A204.1 (cell line): ENCODE measurements around the gene PTPRCAP.

Experiments used
- FAIRE-seq: peaks from 2 replicates; lab custom pipeline; 2012; peaks lifted over from hg19 to GRCh38; lab: Jason Lieb, UNC

PTPRCAP gene

DNA sequence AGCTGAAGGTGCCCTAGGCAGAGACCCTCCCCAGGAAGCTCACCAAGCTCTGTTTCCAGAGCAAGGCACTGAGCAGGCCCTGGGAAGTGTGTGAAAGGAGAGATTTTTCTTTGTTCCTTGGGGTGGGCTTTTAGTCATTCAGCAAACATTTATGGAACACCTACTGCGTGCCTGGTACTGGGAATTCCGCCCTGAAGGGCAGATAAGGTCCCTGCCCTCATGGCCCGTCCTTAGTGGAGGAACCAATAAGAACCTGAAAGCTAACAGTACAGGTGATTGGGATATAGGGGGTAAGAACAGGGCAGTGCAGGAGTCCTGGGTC, 27.7 kb upstream of the PTPRCAP start:
- FAIRE-seq, result no peak

DNA sequence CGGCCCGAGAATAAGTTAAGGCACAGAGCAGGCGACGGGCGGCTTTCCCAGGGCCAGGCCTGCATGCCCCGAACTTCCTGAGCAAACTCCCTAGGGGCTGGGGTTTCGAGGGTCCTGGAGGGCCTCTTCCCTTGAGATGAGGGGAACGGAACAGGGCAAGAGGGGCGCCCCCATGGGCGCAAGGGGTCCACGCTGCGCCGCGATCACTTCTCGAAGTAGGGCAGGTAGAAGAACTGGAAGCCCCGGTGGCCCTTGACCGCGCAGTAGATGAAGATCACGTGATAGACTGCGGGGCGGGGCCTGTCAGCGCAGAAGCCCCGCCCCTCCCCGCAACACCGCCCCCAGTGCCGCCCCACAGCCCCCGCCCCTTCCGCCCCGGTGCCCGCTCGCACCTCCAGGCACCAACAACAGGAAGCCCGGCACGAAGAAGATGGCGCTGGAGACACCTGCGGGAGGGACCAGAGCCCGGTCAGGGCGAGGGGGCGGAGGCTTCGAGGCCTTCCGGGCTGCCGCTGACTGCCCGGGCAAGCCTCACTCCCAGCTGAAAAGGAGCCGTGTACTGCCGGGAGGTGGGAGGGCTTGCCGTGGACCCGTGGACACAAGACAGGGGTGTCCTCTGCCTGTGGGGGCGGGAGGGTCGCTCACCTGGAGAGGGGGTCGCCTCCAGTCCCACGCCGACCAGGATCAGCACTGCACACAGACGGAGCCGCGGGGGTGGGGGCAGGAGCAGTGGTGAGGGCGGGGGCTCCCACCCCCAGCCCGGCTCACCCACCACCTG, 27.1 kb upstream of the PTPRCAP start:
- FAIRE-seq, result no peak

DNA sequence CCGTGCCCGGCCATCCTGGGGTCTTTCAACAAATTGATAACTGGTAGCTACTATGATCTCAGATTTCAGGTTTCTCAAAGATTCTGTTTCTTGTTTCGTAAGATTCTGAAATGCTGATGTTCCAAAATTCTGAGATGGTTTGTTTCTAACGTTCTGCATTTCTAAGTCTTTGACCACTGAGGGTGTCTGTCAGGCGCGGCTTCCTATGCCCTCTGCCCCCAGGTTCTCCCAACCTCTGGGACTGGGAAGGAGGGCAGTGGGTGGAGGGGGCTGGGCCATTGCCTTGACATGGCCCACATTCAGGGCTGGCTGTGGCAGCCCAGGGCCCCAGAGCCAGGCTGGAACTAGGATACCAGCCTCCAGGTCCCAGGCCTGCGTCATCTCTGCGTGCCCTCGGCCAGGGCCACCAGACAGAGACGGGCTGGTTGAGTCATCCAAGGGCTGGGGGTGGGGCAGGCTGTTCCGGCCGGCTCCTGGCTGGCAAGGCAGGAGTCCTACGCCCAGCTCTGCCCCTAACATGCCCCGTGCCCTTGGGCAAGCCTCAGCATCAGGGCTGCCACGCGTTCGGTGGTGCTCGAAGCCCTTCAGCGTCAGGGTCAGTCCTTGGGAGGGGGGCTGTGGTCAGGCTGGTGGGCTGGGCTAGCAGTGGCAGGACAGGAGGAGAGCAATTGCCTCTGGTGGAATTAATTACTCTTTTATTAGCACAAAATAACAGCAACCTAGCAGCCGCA, 26.4 kb upstream of the PTPRCAP start:
- FAIRE-seq, result no peak

DNA sequence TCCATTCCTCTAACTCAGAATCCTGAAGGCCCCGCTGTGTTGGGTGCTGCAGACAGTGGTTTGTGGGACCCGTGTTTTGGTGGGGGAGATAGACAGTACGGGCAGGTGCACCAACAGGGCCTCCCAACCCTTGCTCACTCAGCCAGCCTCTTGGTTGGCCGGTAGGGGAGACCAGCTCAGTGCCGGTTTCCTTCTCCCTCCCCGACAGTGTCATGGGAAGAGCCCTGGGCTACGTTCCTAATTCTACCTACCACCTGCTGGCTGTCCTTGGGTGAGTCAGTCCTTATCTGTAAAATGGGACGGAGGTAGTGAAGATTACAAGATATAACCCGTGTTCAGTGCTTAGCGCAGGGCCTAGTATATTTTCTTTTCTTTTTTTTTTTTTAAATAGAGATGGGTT, 25.7 kb upstream of the PTPRCAP start:
- FAIRE-seq, result no peak

DNA sequence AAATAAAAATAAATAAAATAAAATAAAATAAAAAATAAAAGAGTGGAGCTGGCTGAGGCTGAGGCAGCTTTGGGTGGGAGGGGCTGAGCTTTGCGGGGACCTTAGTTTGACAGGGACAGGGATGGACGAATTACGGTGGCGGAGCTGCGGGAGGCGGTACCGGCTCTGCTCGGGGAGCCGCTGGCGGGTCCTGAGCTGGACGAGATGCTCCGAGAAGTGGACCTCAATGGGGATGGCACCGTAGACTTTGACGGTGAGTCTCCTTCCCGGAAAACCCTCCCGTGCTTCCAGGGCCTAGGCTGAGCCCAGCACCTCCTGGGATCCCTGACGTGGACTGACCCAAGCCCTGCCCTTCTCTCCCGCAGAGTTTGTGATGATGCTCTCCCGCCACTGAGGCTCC, 20.8 kb upstream of the PTPRCAP start:
- FAIRE-seq, result no peak

DNA sequence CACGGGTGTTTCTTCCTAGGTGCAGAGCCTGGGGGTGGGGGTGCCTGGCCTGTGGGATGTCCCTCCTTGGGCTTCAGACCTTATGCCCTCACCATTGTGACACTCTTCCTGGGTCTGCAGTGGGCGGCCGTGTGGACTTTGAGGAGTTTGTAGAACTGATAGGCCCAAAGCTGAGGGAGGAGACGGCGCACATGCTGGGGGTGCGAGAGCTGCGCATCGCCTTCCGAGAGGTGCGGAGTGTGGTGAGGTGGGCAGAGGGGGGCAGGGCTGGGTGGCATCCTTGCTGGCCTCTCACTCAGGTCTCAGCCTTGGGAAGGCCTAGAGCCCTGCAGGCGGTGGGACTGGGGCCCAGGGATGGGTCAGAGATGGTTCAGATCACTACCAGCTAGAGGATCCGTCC, 20.0 kb upstream of the PTPRCAP start:
- no peak for FAIRE-seq

DNA sequence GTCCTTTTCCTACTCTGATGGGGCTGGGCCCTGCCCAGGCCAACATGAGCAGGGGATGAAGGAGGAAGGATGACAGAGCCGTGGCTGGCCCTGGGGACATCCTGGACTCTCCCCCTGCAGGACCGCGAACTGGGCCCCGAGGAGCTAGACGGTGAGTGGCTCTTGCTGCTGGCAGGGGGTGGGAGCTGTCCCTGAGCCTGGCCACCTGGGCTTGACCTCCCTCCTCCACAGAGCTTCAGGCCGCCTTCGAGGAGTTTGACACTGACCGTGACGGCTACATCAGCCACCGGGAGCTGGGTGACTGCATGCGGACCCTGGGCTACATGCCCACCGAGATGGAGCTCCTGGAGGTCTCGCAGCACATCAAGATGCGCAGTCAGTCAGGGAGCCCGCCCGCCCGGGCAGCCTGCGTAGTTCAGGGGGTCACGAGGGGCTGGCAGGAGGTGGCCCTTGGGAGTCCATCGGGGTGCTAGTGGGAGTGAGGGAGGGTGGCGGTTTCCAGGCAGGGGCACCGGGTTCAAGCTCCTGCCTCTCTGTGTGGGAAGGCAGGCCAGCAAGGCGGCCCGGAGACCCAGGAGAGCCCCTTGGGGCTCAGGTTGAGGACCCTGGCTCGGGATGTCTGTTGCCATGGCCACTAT, 18.7 kb upstream of the PTPRCAP start:
- FAIRE-seq, result no peak

DNA sequence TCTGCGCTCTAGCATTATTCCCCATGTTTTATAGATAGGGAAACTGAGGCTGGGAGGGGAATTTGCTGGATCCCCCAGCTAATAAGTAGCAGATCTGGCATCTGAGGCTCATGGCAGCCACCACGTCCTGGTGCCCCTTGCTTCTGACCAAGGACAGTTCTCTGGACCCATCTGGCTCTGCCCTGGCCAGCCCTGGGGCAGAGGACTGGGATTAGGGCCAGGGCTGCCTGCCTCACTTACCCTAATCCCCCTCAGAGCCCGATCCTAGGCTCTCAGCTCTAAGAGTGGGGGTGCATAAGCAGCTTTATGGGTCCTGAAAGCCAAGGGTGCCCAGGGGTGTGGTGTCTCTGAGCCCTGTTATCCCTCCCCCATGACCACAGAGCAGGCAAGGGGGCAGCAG, 17.6 kb upstream of the PTPRCAP start, which contains the start of gene CABP4:
TSS of gene CABP4 (plus strand) at position 301 of the 400 bp plus-strand sequence. CDS start at position 371, 70 bp downstream.
- FAIRE-seq, result no peak

DNA sequence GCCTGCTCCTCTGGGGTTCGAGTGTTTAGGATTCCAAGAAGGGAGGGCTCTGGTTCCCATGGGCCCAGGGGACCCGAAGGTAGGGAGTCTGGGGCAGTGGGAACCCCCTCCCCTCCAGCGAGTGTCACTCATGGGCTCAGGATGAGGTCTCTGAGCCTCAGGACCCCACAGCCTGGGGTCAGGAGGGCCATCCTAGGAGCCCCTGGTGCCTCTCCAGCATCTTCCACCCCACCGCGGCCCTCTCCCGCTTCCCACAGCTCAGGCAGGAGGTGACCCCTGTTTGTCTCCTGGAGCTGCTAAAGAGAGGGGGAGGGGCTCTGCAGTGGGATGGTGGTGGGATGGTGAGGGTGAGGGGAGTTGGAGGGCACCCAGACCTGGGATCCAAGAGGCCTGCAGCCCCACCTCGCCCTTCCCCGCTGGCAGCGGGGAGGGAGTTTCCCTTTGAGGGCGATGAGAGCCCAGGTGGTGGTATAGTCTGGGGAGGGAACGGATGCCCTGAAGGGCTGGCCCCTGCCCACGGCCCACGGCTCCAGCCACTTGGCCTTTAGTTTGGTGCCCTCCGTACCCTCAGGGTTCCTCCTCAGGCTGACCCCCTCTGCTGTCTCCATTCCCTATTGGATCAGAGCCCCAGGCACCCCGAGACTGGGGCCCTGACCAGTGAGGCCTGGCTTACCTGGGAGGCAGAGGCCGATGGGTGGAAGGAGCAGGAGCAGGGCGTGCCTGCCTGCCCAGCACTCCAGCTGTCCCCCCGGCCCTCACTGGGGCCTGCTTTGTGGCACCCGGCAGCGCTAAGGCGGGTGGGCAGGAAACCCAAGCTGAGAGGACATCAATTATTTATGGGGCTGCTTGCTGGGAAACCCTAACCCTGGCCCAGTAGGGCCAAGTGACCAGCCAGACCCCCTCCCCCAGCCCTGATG, 16.6 kb upstream of the PTPRCAP start:
- FAIRE-seq, result no peak

DNA sequence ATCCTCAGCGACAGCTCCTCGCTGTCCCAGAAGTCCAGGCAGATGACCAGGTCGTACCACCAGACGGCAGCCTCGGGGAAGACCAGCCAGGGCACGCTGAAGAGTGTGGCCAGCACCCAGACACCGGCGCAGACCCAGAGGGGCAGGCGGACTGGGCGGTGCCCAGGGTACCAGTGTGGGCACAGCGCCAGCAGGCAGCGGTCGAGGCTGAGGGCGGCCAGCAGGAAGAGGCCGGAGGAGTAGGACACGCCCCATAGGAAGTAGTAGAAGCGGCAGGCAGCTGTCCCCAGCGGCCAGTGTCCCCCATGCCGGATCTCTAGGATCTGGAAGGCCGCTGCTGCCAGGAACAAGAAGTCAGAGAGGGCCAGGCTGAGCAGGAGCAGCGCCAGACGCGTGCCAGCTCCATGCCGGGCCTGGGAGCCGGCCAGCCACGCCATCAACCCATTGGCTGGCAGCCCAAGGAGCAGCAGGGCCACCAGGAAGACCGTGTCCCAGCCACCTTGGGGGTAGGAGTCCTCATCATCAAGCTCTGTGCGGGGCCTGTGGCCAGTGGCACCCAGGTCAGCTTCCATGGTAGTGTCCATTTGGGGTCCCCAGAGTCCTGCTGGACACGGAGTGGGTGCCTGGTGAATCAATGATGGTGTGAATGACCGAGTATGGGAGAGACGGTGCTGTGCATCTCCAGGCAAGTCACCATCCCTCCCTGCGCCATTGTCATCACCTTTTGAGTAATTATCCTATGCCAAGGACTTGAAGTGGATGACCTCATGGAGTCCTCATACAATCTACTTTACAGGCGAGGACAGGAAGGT, 14.9 kb upstream of the PTPRCAP start, which contains the start of gene GPR152:
TSS of gene GPR152 (minus strand) at position 589 of the 812 bp plus-strand sequence. CDS start at position 584, 5 bp downstream.
- no peak for FAIRE-seq

DNA sequence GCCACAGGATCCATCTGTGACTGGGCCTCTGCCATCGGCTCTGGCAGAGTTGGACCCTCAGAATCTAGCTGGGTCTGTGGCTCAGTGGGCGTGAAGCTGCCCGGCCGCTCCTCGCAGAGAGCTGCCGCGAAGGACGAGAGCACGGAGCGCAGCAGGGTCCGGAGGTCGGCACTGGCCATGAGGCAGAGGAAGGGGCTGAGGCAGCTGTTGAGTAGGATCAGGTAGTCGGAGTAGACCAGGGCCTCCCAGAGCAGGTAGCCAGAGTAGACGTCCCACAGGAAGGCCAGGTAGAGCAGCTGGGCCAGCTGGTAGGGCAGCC, 14.1 kb upstream of the PTPRCAP start:
- no peak for FAIRE-seq

DNA sequence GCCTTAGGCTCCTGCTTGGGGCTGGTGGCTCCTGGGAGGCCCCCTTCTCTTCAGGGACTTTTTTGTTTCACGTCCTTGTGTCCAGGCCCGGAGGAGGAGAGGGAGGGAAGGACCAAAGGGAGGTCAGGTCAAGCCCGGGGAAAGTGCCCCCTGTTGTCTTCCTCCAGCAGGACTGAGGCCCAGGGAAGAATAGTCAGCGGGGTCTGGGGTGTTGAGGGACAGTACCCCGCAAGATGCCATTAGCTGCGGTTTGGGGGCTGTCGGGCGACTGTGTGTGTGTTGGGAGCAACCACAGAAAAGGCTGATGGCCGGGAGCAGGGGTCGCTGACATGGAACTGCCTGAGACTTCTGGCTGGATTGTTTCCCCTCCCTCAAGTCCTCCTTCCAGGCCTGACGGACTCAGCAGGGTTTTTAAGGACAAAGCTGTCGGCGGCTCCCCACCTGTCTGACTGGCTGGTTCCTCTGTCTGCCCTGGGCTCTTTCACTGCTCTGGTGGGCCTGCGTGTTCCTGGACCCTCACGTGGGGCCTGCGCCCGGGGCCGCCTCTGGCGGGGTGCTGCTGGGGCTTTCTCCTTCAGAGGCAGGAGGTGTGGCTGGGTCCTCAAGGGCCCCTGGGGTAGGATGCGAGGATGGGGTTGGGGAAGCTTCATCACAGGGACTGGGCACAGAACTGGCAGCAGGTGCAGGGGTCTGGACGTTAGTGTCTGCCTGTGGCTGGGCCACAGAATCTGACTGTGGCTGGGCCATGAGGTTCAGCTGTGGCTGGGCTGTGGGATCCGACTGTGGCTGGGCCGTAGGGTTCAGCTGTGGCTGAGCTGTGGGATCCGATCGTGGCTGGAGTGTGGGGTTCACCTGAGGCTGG, 13.5 kb upstream of the PTPRCAP start:
- FAIRE-seq, result no peak

DNA sequence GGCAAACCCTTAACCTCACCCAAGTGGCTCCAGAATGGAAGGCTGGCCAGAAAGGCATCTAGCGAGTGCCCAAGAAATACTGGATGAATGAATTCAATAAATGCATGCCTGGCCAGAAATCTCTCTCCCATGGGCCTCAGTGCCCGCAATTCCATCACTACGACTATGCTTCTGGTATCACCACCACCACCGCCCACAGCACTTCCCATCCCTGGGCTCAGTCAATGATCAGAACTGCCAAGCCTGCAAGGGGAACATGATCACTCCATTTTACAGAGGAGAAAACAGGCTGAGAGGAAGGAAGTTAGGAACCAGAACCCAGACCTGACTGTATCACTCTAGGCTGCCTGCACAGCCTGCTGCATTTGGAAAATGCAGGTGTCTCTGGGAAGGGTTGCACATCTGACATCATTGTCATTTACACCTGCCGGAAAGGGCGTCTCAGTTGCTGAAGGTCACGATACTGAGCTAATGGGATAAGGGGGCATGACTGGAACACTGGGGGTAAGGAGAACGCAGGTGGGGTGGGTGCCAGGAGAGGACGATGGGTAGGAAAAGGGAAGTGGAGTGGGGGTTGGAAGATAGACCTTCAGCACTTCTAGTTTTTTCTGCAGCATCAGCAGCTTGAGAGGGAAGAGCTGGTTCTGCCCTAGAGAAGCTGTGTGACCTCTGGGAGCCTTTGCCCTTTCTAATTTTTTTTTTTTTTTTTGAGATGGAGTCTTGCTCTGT, 11.8 kb upstream of the PTPRCAP start:
- no peak for FAIRE-seq

DNA sequence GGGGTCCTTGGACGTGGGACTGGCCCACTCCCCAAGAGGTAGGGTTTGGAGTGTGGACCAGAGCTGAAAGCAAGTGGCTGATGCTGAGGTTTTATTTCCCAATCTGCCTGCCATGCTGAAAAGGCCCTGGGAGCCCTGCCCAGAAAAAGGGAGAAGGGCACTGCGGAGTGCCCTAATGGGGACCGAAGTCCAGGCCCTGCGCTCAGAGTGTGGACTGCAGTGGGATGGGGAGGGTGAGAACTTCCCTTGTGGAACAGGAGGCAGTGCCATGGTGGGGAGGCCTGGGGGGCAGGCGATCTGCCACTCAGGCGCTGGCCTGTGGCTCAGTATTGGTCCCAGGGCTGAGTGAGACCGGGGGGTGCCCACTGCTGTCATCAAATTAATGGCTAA, 10.7 kb upstream of the PTPRCAP start:
- FAIRE-seq, result no peak

DNA sequence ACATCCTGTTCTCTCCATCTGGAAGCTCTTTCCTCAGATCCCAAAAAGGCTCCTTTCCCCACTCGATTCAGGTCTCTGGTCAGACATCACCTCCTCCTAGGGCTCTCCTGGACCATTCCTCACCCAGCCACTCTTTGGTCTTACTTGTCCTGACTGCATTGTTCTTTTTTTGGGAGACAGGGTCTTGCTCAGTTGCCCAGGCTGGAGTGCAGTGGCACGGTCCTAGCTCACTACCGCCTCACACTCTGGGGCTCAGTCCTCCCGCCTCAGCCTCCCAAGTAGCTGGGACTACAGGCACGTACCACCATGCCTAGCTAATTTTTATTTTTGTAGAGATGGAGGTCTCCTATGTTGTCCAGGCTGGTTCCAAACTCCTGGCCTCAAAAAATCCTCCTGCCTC, 8.0 kb upstream of the PTPRCAP start:
- FAIRE-seq, result no peak

DNA sequence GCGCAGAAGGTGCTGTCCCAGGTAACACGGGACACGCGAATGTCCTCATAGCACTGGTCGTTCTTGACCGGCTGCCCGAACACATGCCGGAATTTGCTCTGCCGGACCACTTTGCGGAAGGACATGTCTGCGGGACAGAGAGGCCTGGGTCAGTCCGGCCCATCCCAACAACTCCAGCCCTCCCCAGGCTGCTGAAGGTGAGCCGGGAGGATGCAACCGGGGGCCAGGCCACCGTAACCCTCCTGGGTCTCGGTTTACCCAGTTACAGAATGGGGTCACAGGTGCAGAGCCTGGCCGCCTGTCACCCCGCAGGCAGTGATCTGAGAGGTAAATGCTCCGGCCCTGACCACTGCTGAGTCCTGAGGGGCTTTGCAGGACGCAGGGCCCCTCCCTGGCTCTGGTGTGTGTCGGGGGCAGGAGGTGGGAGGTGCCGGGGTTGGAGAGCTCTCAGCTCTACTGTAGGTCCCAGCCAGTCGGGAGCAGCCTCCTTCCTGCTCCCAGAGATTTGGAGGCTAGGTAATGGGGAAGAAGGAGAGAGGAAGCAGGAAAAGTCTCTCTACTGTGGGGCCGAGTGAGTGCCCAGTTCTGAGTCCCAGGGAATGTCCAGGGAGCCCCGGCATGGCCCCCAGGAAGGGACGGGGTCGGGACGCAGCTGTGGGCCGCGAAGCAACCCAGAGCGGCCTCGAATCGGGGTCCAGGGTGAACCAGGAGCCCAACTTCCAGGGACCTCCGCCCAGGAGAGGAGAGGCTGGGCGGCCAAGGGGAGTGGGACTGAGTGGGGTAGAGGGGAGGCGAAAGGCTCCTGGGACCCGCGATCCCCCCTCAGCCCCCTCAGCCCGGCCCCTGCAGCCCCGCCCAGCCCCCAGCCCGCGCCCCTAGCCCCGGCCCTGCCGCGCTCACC, 5.3 kb upstream of the PTPRCAP start:
- no peak for FAIRE-seq

DNA sequence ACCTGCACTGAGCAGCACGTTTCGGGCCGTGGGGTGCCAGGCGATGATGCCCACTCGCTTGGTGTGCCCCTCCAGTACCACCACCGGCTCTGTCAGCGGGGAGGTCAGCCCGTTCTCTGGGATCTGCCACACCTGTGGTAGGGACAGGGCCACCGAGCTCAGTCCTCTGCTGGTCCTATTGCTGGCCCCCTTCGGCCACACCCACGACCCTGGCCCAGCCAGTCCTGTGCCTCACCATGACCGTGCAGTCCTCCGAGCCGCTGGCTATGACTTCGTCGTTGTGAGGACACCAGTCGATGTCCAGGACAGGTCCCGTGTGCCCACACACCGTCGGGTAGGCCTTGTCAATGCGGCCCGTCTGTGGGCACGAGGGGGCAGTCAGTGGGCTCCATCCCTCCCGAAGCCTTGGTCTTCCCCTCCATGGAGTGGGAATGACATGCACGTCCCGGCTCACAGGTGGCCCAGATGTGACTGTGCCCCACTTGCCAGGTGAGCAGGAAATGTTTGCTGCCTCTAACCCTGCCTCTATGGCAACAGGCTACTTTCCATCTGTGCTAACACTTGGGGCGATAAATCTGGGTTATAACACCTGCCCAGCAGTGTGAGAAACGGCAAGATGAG, 4.4 kb upstream of the PTPRCAP start:
- FAIRE-seq, result no peak

DNA sequence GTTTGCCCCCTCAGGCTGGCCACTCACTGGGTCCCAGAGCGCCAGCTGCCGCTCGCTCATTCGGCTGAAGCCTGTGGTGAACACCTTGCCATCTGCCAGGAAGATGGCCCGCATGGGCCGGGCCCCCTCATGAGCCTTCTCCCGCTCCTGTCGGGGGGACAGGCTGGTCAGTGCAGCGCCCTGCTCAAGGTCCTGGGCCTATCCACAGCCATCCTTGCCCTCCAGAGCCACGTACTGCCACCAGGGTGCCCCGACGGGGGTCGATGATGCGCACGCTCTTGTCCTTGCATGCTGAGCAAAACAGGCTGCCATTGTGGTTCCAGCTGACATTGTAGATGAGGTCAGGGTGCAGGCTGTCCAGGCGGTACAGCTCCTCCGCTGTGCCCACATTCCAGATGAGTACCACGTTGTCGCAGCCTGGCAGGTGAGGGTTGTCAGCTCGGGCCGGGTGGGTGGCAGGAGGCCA, 3.6 kb upstream of the PTPRCAP start:
- no peak for FAIRE-seq
